ENCODE measurements around the gene NTM.
"Not testable (repeated sequence)": the region's sequence is repeated elsewhere in the genome, so short reads cannot be mapped to it uniquely, and the experiment has no call there.

The NTM gene

GRCh38 chr11:131902421-131902820 lies 532.0 kb downstream of the NTM start:
- no peak for DNase-seq

- DNase-seq: no peak
These were observed 532.7 kb downstream of the NTM start for GRCh38 chr11:131903074-131903473.

GRCh38 chr11:131904756-131905155 lies 534.3 kb downstream of the NTM start:
- DNase-seq: no peak

GRCh38 chr11:131906963-131907362 lies 536.5 kb downstream of the NTM start:
- no peak for DNase-seq

GRCh38 chr11:131907371-131907770 lies 537.0 kb downstream of the NTM start:
- DNase-seq: no peak

GRCh38 chr11:131908316-131908715 lies 537.9 kb downstream of the NTM start:
- DNase-seq: no peak

- DNase-seq: no peak
These were observed 539.2 kb downstream of the NTM start for GRCh38 chr11:131909426-131910177.

GRCh38 chr11:131910178-131910522 lies 539.7 kb downstream of the NTM start:
- DNase-seq: no peak

GRCh38 chr11:131910523-131911387 lies 540.3 kb downstream of the NTM start:
- DNase-seq: no peak

- not testable (repeated sequence) for DNase-seq
These were observed 541.1 kb downstream of the NTM start for GRCh38 chr11:131911388-131912032.

GRCh38 chr11:131912134-131912533 lies 541.7 kb downstream of the NTM start:
- no peak for DNase-seq

GRCh38 chr11:131913267-131913666 lies 542.9 kb downstream of the NTM start:
- DNase-seq: no peak

GRCh38 chr11:131914361-131914774 lies 544.0 kb downstream of the NTM start:
- DNase-seq: no peak

GRCh38 chr11:131916638-131917037 lies 546.2 kb downstream of the NTM start:
- DNase-seq: no peak

- no peak for DNase-seq
These were observed 547.4 kb downstream of the NTM start for GRCh38 chr11:131917634-131918384.

- DNase-seq: no peak
These were observed 548.2 kb downstream of the NTM start for GRCh38 chr11:131918663-131919062.

- no peak for DNase-seq
These were observed 551.8 kb downstream of the NTM start for GRCh38 chr11:131922220-131922619.

GRCh38 chr11:131923309-131923708 lies 552.9 kb downstream of the NTM start:
- DNase-seq: no peak

GRCh38 chr11:131924001-131924400 lies 553.6 kb downstream of the NTM start:
- DNase-seq: no peak

- no peak for DNase-seq
These were observed 554.2 kb downstream of the NTM start for GRCh38 chr11:131924457-131925201.

GRCh38 chr11:131925829-131926228 lies 555.4 kb downstream of the NTM start:
- no peak for DNase-seq

GRCh38 chr11:131928992-131929391 lies 558.6 kb downstream of the NTM start:
- DNase-seq: no peak

All from CD4-positive, alpha-beta T cell treated with Interleukin-17A for 4 hours (primary cell).